Smooth muscle cell of the pulmonary artery (primary cell): ENCODE measurements around the gene DPF1. TPM values are rescaled to one million over a fixed set of nuclear protein-coding genes. Genes with fewer than 3 reads are reported as not detected.

ENCODE experiments used
- total RNA-seq: library from RNA; depleted of rRNA; stranded (reverse); fragments of >200 nt; gene quantifications from 2 replicates; pipeline ENCODE4 v1.2.3, GENCODE V29; 2014

The DPF1 gene
- total RNA-seq, result 1.0 and 1.6 TPM in 2 replicates

GRCh38 chr19:38224014-38224862 lies at the start of gene DPF1:
DPF1 (minus strand) TSS chr19:38224222; CDS start chr19:38224142, 80 bp downstream.

DNA sequence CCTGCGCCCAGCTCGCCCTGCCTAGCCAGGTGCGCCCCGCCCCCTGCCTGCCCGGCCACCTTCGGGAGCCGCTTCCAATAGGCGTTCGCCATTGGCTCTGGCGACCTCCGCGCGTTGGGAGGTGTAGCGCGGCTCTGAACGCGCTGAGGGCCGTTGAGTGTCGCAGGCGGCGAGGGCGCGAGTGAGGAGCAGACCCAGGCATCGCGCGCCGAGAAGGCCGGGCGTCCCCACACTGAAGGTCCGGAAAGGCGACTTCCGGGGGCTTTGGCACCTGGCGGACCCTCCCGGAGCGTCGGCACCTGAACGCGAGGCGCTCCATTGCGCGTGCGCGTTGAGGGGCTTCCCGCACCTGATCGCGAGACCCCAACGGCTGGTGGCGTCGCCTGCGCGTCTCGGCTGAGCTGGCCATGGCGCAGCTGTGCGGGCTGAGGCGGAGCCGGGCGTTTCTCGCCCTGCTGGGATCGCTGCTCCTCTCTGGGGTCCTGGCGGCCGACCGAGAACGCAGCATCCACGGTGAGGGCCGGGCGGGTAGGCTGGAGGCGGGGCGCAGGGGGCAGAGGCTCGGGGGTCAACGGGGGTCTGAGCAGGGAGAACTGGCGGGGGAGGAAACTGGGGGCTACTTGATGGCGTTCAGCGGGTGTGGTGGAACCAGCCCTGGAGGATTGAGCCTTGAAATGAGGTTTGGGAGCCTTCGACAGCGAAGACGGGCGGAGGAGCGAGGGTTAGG lies 40.6 kb upstream of the DPF1 start, which contains the start of gene SPINT2:
TSS of gene SPINT2 (plus strand) at position 88 of the 727 bp plus-strand sequence. CDS start at position 408, 320 bp downstream.

Other genes with a start within 250 kb of the DPF1 start
- gene PPP1R14A, start 32.2 kb upstream of the DPF1 start, total RNA-seq, result 5.1 and 7.0 TPM in 2 replicates
- 10.9 and 17.7 TPM in 2 replicates for gene SPINT2, start 40.4 kb upstream of the DPF1 start, total RNA-seq
- not detected in 2 replicates for gene C19orf33, start 80.0 kb upstream of the DPF1 start, total RNA-seq
- gene YIF1B, start 91.7 kb upstream of the DPF1 start, total RNA-seq, result 103 and 109 TPM in 2 replicates
- 9.3 and 13.0 TPM in 2 replicates for gene KCNK6, start 95.6 kb upstream of the DPF1 start, total RNA-seq
- gene CATSPERG, start 111.6 kb upstream of the DPF1 start, total RNA-seq, result 2.4 and 6.5 TPM in 2 replicates
- gene PSMD8, start 150.3 kb upstream of the DPF1 start, total RNA-seq, result 243 and 262 TPM in 2 replicates
- 0.46 and 0.86 TPM in 2 replicates for gene GGN, start 163.8 kb upstream of the DPF1 start, total RNA-seq
- gene SPRED3, start 164.5 kb upstream of the DPF1 start, total RNA-seq, result 3.0 and 6.0 TPM in 2 replicates
- gene FAM98C, start 178.9 kb upstream of the DPF1 start, total RNA-seq, result 8.7 and 9.1 TPM in 2 replicates
- not detected in 2 replicates for gene RASGRP4, start 202.0 kb upstream of the DPF1 start, total RNA-seq
- gene RYR1, start 209.5 kb upstream of the DPF1 start, total RNA-seq, result under 0.01 and 0.03 TPM in 2 replicates